ENCODE measurements around the gene RDX.
"Not testable (repeated sequence)": the region's sequence is repeated elsewhere in the genome, so short reads cannot be mapped to it uniquely, and the experiment has no call there.

RDX gene

GRCh38 chr11:110308071-110308470 is 11.7 kb upstream of the RDX start:
- intact Hi-C loops (cut with DNase I): no loop called here
- DNase-seq: no peak

- DNase-seq; intact Hi-C loops (cut with DNase I): not testable (repeated sequence)
Observed at GRCh38 chr11:110306019-110306388, 9.6 kb upstream of the RDX start.

GRCh38 chr11:110305169-110306018 is 9.0 kb upstream of the RDX start:
- intact Hi-C loops (cut with DNase I): no loop called here
- no peak for DNase-seq

- intact Hi-C loops (cut with DNase I): no loop called here
- DNase-seq: no peak
Observed at GRCh38 chr11:110303414-110303826, 7.0 kb upstream of the RDX start.

GRCh38 chr11:110301577-110301976 is 5.2 kb upstream of the RDX start:
- intact Hi-C loops (cut with DNase I): no loop called here
- DNase-seq: no peak

- intact Hi-C loops (cut with DNase I): no loop called here
- no peak for DNase-seq
Observed at GRCh38 chr11:110301032-110301431, 4.6 kb upstream of the RDX start.

- intact Hi-C loops (cut with DNase I): loop anchor here (10.0 kb wide), 3 partner anchors 76 to 136 kb away; no protein-coding TSS in a partner anchor
Observed at GRCh38 chr11:110299006-110299785, 2.8 kb upstream of the RDX start.

GRCh38 chr11:110298301-110298765 is 1.9 kb upstream of the RDX start:
- intact Hi-C loops (cut with DNase I): loop anchor here (10.0 kb wide), 3 partner anchors 76 to 136 kb away; no protein-coding TSS in a partner anchor
- DNase-seq: no peak

More at GRCh38 chr11:110299006-110299785, 2.8 kb upstream of the RDX start:
- DNase-seq: no peak

GRCh38 chr11:110297726-110298300 is 1.4 kb upstream of the RDX start:
- no peak for DNase-seq
- intact Hi-C loops (cut with DNase I): loop anchor here (10.0 kb wide), 3 partner anchors 77 to 137 kb away; no protein-coding TSS in a partner anchor

- no peak for DNase-seq
- intact Hi-C loops (cut with DNase I): loop anchor here (10.0 kb wide), 3 partner anchors 78 to 138 kb away; no protein-coding TSS in a partner anchor
Observed at GRCh38 chr11:110297076-110297725, 787 bp upstream of the RDX start.

GRCh38 chr11:110295531-110296225 is 736 bp downstream of the RDX start:
- peak; percentile 21 to 84 (median 62) for DNase-seq
- intact Hi-C loops (cut with DNase I): loop anchor here (10.0 kb wide), 3 partner anchors 79 to 139 kb away; no protein-coding TSS in a partner anchor

- DNase-seq: no peak
- intact Hi-C loops (cut with DNase I): loop anchor here (10.0 kb wide), 3 partner anchors 80 to 140 kb away; no protein-coding TSS in a partner anchor
Observed at GRCh38 chr11:110295086-110295485, 1.3 kb downstream of the RDX start.

- no peak for DNase-seq
- intact Hi-C loops (cut with DNase I): loop anchor here (10.0 kb wide), 3 partner anchors 80 to 140 kb away; no protein-coding TSS in a partner anchor
Observed at GRCh38 chr11:110294509-110294908, 1.9 kb downstream of the RDX start.

- DNase-seq: no peak
- intact Hi-C loops (cut with DNase I): loop anchor here (10.0 kb wide), 3 partner anchors 81 to 141 kb away; no protein-coding TSS in a partner anchor
Observed at GRCh38 chr11:110293389-110293788, 3.0 kb downstream of the RDX start.

- DNase-seq: not testable (repeated sequence)
- intact Hi-C loops (cut with DNase I): loop anchor here (10.0 kb wide), 3 partner anchors 83 to 143 kb away; no protein-coding TSS in a partner anchor
Observed at GRCh38 chr11:110292146-110292545, 4.3 kb downstream of the RDX start.

- DNase-seq: no peak
- intact Hi-C loops (cut with DNase I): loop anchor here (10.0 kb wide), 3 partner anchors 84 to 144 kb away; no protein-coding TSS in a partner anchor
Observed at GRCh38 chr11:110290591-110291334, 5.7 kb downstream of the RDX start.

GRCh38 chr11:110289472-110289871 is 6.9 kb downstream of the RDX start:
- intact Hi-C loops (cut with DNase I): no loop called here
- DNase-seq: no peak

Measured in head of caudate nucleus (tissue), 42 donors.